ENCODE data around the gene MYCBP2.

DNA sequence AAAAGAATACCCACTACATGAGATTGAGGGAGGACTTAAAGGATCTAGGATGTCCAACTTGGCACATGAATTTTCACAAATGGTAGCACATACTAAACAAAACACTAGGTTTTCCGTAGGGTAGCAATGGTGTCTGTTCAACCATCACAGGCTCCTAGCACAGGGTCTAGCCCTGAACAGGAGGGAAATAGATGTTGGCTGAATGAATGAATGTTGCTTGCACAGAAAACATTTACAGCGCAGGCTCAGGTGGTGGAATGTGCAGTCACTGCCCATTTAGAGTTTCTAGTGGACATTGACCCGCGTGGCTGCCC lies 1.9 kb upstream of the MYCBP2 start:
- no peak for TF ChIP-seq CTCF (IDR thresholded peaks at IDR 0.05)
- no peak for TF ChIP-seq POLR2A (IDR thresholded peaks at IDR 0.05)
